Ovary (tissue), 3 donors: Measurements from ENCODE around the gene CCDC187.

Experiments
- CTCF ChIP-seq, 3 donors: fragments of 450-650 bp in 2 of 3; fragments of 200-600 bp in 1 of 3; IDR thresholded peaks; one replicate each; pipeline versions ENCODE4 v1.5.1 to v1.8.0; 2016 to 2022; ENCODE audit warnings: antibody characterized with exemption in 3 of 3, mild to moderate bottlenecking in 1 of 3
- POLR2A ChIP-seq: fragments of 450-650 bp; IDR thresholded peaks from one replicate; pipeline ENCODE4 v1.6.1; 2017; ENCODE audit warnings: antibody characterized with exemption, mild to moderate bottlenecking, moderate library complexity
- donor health status: DM: no; HTN: no; CAD: no.

- TF ChIP-seq POLR2A (no peak), CTCF (IDR thresholded peaks at IDR 0.05) (no peak)
These were observed 33.8 kb upstream of the CCDC187 start for GRCh38 chr9:136337416-136338395.
